Measurements from ENCODE around the gene MEGF10.

The MEGF10 gene

DNA sequence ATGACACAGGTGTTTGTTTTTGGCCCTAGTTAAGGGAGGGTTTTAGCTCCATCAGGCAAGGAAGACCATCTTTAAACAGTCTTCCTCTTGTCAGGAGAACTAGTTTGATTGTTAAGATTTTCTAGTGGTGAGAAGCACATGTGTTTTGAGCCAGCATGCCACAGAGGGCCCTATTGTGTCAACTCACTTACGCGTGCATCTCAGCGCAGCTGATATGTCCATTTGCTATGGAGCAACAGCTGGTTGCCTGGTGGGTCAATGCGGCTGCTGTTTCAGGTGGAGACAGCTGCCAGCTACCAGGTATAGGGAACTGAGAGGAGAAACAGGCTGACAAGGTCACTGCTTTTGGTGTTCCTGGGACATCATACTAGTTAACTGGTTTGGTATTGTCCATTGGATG lies 126.3 kb downstream of the MEGF10 start:
- DNase-seq: no peak

DNA sequence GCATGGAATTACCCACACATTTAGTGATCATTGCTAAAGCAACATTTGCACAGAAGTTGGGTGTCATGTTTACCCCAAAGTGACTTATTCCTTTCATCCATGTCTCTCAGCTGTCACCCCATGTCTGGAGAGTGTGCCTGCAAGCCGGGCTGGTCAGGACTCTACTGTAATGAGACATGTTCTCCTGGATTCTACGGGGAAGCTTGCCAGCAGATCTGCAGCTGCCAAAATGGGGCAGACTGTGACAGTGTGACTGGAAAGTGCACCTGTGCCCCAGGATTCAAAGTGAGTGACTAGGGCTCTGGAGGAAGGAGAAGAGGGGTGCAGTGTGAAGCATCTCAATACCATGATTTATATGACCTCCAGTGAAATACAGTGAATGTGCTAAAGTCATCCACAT lies 126.9 kb downstream of the MEGF10 start:
- no peak for DNase-seq

DNA sequence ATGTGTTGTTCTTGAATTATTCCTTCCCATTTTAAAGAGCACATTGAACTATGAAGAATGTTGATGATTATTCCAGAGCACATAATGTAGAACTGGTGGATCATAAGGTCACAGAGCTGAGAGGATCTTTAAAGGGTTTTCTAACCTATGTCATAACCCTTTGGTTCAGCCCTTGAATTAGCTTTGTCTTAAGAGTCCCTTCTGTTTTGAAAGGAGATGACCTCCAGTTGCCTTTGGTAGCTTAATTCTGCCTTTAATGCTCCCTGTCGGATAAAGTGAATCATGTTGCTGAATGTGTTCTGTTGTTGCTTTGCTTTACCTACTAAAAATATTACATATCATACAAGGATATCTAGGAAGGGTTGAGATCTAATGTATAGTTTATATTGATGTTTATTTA lies 127.8 kb downstream of the MEGF10 start:
- DNase-seq: no peak

DNA sequence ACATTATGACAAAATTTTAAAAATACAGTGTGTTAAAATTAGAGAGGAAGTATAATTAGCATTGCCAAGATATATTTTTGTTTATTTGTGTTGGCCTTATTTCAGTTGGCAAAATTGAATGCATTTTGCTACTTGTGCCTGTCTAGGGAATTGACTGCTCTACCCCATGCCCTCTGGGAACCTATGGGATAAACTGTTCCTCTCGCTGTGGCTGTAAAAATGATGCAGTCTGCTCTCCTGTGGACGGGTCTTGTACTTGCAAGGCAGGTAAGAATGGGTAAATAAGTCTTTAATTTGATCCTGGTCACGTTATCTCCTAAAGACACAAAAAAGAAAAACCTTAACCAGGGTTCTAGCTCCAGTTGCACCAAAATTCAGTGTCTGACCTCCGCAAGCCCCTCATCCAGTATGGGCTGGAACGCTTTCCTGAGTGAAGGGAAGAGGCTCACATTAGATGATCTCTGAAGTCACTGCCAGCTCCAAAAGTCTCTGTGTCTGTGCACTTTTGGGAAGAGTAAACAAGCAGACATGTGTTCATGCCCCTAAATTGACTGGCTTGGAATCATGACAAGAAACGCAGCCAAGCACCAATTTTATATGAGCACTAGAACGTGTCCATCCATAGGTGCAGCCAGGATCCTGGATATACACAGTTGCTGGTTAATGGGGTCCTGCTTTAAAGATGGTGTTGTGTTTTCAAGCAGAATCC lies 128.5 kb downstream of the MEGF10 start:
- no peak for DNase-seq

DNA sequence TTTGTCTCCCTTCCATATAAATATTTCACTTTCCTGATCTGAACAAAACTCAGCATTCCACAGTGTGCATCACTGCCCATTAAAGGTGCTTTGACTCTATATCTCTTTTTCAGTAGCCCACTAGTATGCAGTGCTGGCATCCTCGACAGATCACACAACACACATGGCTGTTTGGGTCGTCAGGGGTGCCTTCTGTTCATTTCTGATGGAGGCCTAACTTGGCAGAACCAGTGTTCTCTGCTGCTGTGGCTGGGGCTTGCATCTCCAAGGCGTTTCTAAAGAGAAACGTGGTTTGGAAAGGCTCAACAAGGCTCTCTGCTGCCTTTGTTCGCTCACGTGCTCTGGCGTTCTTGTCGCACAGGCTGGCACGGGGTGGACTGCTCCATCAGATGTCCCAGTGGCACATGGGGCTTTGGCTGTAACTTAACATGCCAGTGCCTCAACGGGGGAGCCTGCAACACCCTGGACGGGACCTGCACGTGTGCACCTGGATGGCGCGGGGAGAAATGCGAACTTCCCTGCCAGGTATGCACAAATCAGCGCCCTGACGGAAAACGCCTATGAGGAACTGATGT lies 129.2 kb downstream of the MEGF10 start:
- no peak for DNase-seq

DNA sequence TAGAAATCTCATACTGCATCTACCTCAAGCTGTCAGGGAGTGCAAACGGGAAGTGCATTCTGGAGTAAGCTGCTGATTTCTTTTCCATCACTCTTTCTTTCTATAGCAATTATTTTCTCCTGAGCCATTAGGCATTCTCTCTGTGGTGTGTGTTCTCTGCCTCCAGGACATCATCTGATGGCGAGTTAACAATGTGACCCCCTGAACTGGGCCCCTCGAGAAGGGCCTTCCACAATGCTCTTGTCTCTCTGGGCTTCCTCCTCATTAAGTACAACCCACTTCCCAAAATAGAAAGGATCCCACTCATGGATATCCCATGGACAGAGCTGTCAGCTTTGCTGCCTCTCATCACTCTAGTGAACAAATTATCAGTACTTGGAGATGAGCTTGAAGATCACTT lies 130.2 kb downstream of the MEGF10 start:
- no peak for DNase-seq

DNA sequence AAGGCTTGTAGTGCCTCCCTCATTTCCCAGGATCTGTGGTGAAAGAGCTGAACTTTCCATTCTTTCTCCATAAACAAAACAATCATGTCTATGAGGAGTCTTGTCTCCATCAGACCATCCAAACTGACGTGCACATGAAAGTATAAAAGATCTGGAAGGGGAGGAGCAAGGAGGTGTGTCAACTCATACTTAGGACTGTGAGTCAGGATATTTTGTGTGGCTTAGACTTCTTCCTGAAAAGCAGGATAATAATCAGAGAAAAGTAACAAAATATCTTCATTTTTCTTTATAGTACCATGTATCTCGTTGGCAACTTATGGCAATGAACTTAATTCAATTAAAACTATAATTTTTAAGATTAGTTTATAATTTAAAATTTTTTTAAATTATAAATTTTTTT lies 130.9 kb downstream of the MEGF10 start:
- DNase-seq: no peak

DNA sequence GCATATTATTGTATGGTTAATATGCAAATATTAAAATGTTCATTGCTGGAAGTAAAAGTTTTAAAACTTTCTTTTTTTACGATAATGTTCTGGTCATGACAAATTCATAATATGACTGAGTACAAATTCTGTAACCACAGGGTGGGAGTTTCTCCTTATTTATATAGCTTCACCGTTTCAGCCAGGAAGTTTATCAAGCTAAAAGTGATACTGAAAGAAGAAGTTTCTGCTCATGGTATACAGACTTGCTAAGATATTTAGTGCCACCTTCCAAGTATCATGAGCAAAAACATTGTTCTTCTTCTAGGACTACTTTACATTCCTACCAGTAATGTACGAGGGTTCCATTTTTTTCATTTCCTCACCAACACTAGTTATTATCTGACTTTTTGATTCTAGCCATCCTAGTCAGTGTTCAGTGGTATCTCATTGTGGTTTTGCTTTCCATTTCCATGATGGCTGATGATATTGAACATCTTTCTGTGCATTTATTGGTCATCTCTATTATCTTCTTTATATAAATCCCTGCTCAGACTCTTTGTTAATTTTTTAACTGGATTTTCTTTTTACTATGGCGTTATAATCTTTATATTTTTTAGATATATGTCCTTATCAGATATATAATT lies 132.7 kb downstream of the MEGF10 start:
- no peak for DNase-seq

DNA sequence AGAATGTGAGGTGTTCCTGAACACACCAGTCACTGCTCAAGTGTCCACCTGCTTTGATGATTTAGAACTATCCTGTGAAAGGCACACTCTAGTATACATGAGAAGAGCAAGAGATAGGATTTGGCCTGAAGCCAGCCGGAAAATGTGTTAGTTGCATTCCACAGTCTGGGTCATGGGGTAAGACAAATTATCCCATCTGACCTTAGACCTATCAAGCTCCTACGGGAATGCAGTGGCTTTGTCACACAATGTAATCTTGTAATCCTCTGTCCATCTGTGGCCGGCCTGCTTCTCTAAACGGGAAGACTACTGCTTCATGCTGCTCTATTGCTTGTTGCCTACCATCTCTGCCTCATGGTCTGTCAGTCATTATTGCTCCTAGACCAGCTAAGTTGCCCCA lies 134.4 kb downstream of the MEGF10 start:
- no peak for DNase-seq

DNA sequence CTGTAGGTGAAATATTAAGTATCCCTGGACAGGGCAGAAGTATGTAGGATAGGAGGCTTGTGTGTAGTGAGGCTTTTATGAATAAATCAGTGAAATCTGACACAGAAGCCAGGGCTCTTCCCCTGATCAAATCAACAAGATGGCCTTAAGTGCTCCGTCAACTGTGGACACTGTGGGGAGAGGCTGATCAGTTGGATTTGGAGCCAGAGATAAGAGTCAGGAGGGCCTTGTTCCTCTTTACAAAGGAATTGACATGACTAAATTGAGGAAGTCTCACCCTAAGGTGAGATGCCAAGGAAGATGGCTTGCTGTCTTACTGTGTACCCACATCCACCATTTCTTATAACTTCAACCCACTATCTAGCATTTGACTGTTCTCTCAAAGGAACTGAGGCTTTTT lies 135.3 kb downstream of the MEGF10 start:
- DNase-seq: no peak

DNA sequence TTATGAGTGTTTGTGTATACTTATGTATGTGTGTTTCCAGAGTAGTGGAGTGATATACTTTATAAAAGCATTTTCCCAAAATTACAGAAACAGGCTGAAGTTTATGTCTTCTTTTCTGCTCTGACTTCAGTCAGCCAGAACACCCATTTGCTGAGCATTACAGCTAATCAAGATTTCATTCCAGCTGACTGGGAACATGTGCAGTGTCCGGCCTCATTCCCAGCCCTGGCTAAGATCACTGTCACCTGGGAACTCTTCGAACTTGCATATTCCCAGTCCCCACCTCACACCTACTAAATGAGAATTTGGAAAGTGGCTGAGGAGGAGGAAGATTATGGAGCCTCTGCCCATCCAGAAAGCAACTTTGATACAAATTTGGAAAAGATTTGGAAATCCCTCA lies 136.1 kb downstream of the MEGF10 start:
- DNase-seq: no peak

DNA sequence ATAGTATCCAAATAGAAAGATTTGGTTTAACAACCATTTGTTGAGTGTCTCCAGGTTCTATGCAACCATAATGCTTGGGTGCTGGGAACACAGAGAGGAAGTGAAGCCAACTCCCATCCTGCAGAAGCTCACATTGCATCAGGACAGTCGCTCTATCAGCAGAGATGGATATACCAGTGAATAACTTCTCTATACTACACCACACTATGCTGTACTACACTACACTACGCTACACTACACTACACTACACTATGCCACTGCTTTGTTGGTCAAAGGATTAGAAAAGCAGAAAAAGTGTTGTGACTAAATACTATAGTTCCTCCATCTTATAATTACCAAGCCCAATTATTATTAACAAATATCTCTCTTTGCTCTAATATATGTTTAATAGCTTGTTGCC lies 137.7 kb downstream of the MEGF10 start:
- no peak for DNase-seq

DNA sequence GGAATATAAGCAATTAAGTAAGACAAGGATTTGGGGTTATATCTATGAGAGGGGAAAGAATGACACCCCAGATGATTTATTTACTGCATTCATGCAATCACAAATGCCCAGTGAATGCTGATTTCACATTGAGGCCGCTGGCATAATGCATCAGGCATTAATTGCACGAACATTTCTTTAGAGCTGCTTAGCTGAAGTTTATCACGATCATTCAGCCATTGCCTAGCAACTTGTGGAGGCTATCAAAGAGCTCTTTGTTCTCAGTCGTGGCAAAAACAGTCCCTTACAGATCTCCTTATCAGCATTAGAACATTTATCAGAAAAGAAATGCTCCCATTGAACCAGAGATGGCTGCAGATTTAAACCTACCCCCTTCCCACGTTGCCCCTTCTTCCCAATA lies 138.2 kb downstream of the MEGF10 start:
- peak; percentile 65 for DNase-seq

DNA sequence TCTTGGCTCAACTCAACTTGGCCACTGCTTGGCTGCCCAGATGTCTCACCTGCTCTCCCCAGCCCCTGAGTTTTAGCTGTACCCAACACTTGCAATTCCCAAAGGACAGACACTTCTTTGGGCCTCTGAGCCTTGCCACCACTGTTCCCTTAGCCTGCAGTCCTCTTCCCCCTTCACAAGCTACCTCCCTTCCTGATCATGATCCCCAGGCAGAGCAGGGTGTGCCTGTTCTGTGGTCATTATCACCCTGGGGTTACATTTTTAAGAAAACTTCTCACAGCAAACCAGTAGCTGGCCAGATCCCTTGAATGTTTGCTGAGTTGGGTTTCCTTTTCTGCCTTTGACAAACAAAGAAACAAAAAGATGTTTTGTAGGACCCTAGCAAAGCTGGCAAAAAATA lies 139.3 kb downstream of the MEGF10 start:
- no peak for DNase-seq

DNA sequence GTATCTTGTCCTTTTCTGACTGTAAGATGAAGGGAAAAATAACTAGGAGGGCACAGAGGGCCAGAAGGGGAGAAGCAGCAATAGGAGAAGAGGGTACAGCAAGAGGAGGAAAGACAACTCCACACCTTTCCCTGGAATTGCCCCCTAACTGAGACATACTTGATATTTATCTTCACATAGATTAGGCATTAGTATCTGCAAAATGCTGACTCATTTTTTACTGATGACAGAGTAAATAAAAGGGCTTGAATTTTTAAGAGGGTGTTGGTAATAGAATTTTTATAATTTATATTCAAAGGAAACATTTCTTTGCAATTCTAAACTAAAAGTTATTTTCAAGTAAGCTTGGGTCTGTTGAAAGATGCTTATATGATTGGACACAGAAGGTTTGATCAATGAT lies 140.0 kb downstream of the MEGF10 start:
- no peak for DNase-seq

DNA sequence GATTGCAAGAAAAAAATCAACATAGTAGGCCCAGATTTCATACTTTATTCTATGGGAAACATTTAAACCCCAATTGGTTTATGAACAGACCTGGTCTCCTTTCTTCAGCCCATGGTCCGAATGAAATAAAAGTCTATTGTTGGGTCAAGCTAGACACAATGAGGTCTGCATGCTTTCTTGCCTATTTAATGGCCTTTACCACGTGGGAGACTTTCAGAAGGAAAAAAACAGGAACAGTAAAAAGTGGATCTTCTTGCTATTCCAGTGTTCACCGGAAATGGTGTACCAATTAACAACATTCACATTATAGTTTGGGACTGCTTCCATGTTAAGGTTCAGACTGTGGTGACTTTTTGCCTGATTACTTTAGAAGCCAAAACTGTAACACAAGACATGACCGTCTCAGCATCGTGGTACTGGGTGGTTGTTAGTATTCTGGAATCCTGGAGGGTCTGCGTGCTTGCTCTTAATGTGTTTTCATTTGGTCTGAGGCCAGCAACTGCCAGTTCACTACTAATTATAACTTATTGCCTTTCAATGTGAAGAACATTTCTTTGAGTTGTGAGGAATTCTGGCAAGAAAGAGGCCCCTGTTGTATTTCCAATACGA lies 141.5 kb downstream of the MEGF10 start:
- peak; percentile 35 for DNase-seq

DNA sequence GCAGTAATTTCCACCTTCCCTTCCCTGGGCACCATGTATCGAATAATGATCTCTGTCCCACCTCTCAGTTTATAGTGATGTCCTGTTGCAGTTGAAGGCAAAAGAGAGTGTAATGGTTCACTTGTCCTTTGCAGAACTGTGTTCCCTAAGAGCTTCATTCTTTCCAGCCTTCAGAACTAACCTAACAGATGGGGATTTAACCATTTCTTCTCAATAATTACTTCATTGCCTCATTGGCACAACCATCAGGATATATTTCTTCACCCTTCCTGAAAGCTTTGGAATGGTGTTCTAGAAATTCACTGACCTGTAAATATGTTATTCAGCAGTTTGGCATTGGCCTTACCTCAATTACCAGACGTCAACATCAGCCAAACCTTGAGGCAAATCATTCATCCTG lies 142.9 kb downstream of the MEGF10 start:
- DNase-seq: peak; percentile 24

DNA sequence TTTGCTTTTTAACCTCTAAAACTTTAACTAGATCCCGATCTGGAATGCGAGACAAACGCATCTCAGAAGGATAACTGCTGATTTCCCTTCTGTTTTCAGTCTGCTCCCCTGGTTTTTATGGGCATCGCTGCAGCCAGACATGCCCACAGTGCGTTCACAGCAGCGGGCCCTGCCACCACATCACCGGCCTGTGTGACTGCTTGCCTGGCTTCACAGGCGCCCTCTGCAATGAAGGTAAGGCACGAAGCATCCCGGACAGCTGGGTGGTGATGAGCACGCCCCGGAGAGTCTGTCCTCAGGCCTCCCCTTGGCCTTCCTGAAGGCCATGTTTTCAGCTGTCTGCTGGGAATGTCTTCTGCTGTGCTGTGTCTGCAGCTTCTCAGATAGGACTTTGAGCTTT lies 144.0 kb downstream of the MEGF10 start:
- no peak for DNase-seq

DNA sequence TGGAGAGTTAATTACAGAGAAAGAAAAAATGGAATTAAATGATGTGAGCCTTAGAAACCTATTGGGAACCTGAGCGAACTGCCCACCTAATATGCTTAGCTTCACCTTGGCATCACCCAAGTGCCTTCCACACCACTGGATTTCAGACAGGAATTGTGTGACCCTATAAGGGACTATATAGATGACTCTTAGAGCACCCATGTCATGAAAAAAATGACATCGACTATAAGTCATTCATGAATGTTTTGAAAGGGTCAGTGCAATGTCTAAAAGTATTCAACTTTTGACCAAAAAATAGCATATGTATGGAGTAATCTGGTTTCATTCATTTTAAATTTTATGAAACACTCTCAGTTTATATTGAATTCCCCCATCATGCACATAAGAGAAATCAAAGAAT lies 145.2 kb downstream of the MEGF10 start:
- no peak for DNase-seq

DNA sequence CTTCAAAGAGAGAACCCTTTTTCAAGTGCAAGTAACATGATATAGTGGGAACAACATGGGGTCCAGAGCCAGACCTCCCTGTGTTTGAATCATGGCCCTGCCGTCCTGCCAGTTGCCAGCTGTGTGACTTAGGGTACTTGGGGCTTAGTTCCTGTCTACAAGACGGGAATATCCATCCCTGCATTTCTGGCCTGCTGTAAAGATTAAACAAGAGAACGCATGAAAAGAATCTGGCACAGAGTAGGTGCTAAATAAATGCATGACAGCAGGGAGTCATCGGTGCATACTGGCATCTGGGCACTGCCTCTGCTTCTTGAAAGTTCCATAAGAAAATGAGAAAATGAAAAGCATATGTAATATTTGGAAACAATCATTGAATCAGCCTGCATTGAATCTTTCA lies 149.0 kb downstream of the MEGF10 start:
- DNase-seq: no peak

DNA sequence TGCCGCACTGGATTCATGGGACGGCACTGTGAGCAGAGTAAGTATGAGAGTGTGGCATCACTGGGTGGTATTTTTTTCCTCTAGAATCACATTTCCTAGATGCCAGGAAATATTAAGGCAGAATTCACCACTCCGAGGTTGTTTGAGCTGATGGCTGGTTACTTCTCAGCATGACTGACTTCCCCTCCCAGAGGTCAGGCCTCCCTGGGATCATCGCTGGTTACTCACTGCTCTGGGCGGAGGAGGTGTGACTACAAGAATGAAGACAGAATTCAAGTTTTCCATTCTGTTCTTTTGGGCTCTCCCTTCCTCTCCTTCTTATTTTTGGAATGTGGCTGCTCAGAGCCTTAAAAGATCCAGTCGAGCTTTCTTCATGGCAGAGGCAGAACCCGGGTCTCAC lies 150.2 kb downstream of the MEGF10 start:
- DNase-seq: no peak

DNA sequence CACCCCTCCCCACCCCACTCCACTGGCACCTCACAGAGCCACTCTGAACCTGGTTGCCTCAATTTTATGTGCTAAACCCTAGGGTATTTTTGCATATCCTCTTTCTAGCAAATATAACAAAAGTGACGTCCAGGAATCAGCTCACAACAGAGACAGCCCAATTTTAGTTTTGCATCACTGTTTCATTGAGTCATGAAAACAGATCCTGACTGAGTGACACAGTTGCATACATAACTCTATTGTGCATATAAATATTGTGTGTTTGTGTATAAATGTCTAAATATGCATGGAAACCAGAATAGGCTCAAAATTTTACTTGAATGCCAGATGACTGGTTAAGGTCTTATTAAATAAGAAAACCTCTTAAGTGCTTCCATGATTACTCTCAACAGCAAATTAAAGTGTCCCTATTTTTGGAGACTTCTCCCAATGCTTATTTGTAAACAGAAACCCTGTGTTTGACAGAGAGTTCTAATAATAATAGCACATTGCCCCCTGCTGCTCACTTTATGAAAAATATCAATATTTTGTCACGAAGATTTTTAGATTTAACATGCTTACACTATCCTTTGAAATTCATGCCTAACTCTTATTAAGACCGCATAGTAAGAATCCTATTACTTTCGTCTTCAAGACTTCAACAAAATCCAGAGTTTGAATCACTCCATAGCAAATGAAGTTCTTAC lies 151.3 kb downstream of the MEGF10 start:
- peak; percentile 69 for DNase-seq

DNA sequence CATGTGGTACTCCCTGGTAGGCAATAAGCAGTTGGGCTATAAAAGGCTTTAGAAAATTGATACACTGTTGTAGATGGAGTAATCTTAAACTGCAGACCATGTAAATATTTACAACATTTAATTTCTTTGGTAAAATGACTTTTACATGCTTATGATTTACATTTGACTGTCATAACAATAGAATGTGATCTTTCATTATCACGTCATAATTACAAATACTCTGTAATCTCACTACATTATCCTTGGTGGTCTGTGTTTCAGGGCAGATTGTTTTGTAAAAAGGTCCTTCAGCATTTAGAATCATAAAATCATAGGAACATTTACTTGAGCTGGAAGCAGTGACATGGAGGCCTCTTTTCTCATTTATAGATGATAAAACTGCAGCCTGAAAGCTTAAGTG lies 153.6 kb downstream of the MEGF10 start:
- no peak for DNase-seq

DNA sequence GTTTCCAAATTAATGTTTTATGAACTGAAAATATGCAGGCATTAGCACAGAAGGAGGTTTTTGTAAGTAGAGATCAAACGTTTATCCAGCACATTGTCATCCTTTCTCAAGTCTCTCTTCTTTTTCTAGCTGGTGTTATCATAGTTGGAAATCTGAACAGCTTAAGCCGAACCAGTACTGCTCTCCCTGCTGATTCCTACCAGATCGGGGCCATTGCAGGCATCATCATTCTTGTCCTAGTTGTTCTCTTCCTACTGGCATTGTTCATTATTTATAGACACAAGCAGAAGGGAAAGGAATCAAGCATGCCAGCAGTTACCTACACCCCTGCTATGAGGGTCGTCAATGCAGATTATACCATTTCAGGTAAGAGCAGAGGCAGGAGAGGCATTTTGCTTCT lies 154.7 kb downstream of the MEGF10 start:
- peak; percentile 13 for DNase-seq

Data from midbrain (tissue), 1 donor.